Activated CD8-positive, alpha-beta memory T cell treated with anti-CD3 and anti-CD28 coated beads, Interleukin-2, amount 50 U/mL, for 1 hour (primary cell): ENCODE data around the gene RAB3A.
"Not testable (repeated sequence)": the region's sequence is repeated elsewhere in the genome, so short reads cannot be mapped to it uniquely, and the experiment has no call there.

Experiments used
- DNase-seq: peaks from one replicate; pipeline ENCODE4 v3.0.0-alpha.2; 2020; ENCODE audit errors: extremely low read depth

The RAB3A gene

DNA sequence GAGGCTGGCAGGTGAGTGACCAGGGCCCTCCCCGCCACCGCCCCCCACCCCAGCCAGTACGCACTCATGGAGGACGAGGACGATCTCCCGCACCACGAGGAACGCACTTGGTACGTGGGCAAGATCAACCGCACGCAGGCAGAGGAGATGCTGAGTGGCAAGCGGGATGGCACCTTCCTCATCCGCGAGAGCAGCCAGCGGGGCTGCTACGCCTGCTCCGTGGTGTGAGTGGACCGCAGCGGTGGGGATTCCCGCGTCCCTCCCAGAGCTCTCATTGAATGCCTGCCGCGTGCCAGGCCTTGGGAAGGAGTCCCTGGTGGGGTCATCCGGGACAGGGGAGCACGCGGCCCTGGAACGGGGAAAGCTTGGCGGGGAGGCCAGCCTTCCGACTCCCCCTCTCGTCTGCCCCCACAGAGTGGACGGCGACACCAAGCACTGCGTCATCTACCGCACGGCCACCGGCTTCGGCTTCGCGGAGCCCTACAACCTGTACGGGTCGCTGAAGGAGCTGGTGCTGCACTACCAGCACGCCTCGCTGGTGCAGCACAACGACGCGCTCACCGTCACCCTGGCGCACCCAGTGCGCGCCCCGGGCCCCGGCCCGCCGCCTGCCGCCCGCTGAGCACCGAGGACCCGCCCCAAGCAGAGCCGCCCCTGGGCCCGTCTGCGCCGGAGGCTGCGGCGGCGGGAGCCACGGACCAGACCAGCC is 35.0 kb downstream of the RAB3A start:
- no peak for DNase-seq

DNA sequence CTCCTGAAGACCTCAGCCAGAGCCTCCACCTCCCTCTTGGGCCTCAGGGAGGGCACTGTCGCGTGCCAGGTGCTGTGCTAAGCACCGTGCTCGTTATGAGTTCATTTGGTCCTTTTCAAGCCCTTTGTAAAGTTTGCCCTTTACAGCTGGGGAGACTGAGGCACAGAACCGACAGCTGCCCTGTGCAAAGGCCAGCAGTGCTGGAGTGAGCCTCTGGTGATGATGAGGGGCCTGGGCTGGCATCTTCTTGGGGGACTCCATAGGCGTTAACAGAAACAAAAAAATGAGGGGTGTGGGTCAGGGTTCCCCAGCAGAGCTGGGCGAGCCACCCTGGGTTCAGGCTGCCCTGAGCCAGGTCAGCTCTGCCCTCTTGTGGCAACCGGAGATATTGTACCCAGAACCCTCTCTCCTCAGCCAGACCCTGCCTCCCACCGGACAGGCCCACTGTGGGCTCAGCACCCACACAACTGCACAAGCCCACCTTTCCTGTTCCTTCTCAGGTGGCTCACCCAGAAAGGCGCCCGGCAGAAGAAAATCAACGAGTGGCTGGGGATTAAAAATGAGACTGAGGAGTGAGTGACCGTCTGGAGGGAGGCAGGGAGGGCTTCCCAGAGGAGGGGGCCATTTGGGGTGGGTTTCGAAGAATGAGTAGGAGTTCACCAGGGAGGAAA is 35.7 kb downstream of the RAB3A start:
- no peak for DNase-seq

DNA sequence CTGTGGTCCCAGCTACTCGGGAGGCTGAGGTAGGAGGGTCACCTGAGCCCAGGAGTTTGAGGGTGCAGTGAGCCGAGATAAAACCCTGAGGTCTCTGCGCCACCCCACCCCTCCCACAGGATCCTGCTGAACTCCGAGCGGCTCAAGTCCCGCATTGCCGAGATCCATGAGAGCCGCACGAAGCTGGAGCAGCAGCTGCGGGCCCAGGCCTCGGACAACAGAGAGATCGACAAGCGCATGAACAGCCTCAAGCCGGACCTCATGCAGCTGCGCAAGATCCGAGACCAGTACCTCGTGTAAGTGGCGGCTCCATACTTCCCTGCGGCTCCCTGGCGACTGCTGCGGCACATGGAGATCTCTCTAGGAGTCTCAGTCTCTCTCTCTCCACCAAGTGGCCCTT is 36.8 kb downstream of the RAB3A start:
- DNase-seq = no peak

DNA sequence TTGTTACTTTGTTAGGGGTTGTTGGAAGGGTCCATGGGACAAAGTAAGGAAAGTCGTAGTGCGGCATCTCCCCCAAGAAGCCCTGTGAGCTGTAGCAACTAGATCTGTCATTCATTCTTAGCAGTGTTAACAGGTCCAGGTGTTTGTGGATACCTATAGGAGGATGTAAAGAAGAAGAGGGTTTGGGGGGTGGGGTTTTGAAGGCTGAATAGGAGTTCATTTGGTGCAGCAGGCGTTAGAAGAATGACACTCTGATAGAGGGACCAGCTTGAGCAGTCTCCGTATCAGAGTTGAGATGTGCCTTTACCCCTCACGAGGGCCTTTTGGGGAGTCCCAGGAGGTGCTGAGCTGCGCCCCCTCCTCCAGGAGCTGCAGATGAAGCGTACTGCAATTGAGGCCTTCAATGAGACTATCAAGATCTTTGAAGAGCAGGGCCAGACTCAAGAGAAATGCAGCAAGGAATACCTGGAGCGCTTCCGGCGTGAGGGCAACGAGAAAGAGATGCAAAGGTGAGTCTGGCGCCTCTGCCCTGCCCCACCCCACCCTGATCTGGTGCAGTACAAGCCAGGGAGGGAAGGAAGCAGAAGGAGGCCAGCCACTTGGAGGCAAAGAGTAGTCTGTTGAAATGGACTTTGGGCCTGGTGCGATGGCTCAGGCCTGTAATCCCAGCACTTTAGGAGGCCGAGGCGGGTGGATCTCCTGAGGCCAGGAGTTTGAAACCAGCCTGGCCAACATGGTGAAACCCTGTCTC is 37.9 kb downstream of the RAB3A start:
- no peak for DNase-seq

DNA sequence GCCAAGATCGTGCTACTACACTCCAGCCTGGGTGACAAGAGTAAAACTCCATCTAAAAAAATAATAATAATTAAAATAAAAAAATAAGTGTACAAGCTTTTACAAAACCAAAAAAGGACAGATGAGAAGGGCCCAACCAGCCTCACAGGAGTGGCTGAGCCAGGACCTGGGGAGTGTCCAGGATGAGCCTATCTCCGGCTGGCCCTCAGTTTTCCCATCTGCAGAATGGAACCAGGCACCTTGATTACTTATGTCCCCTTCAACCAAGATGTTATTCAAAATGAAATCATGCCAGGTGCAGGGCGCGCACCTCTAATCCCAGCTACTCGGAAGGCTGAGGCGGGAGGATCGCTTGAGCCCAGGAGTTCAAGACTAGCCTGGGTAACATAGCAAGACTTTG is 39.8 kb downstream of the RAB3A start:
- no peak for DNase-seq

DNA sequence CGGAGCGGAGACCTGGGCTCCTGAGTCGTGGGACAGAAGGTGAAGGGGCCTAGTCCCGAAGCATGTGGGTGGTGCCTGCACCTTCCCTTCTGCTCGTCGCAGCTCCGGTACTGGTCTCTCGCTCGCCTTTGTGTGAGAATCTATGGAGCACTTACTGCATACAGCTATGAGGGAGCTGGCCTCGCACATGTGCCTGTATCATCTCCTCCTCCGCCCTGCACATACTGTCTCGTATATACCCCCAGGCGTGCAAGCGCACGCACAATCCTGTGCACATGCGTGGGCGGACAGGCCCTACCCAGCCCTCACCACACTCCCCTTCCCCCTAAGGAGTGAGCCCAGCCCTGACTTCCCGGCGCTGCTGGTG is 42.2 kb downstream of the RAB3A start:
- DNase-seq = no peak

DNA sequence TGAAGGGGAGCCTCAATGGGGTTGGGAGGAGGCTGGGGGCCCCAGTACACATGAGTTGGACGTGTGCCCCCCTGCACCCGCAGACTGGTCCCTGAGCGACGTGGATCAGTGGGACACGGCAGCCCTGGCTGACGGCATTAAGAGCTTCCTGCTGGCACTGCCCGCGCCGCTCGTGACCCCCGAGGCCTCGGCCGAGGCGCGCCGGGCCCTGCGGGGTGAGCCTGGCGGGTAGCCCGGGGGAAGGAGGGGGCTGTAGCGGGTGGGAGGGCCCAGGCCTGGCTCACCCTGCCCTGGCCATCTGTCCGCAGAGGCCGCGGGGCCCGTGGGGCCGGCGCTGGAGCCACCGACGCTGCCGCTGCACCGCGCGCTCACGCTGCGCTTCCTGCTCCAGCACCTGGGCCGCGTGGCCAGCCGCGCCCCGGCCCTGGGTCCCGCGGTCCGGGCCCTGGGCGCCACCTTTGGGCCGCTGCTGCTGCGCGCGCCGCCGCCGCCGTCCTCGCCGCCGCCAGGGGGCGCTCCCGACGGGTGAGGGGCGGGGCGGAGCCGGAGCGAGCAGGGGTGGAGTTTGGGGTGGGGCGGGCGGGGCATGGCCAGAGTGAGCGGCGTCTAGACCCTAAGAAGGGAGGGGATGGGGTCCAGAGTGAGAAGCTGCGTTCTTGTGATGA is 42.7 kb downstream of the RAB3A start:
- no peak for DNase-seq

DNA sequence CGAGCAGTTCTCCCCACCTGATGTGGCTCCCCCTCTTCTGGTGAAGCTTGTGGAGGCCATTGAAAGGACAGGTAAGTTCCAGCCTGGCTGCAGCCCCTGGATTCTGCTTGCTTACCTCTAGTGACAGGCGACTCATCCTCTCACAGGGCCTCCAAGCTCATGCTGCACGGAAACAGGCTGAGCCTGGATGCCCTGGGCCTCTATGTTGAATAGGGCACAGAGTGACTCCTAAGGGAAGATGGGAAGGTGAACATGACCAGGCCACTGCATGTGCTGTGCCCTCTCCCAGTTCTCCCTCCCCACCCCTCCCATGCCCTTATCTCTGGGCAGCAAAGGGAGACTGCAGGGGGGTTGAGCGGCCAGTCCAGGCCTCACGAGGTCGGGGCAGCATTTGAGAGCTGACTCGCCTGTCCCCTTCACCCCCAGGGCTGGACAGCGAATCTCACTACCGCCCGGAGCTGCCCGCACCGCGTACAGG is 43.3 kb downstream of the RAB3A start:
- DNase-seq = no peak

DNA sequence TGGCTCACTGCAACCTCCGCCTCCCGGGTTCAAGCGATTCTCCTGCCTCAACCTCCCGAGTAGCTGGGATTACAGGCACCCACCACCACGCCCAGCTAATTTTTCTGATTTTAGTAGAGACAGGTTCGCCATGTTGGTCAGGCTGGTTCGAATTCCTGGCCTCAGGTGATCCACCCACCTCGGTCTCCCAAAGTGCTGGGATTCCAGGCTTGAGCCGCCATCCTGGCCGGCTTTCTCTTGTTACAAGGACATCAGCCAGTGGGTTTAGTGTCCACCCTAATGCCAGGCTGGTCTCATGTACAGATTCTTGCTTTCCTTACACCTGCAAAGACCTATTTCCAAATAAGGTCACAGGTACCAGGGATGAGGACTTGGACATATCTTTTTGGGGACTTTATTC is 44.0 kb downstream of the RAB3A start:
- DNase-seq = no peak

DNA sequence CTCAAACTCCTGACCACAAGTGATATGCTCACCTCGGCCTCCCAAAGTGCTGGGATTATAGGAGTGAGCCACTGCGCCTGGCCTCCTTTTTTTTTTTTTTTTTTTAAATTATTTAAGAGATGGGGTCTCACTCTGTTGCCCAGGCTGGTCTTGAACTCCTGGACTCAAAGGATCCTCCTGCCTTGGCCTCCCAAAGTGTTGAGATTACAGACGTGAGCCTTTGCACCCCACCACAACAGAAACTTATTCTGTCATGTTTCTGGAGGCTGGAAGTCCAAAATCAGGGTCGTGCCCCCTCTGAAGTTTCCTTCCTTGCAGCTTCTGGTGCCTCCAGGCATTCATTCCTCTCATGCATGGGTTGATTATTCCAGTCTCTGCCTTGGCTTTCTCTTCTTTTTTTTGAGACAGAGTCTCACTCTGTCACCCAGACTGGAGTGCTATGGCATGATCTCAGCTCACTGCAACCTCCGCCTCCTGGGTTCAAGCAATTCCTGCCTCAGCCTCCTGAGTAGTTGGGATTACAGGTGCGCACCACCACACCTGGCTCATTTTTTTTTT is 44.7 kb downstream of the RAB3A start:
- DNase-seq = not testable (repeated sequence)

DNA sequence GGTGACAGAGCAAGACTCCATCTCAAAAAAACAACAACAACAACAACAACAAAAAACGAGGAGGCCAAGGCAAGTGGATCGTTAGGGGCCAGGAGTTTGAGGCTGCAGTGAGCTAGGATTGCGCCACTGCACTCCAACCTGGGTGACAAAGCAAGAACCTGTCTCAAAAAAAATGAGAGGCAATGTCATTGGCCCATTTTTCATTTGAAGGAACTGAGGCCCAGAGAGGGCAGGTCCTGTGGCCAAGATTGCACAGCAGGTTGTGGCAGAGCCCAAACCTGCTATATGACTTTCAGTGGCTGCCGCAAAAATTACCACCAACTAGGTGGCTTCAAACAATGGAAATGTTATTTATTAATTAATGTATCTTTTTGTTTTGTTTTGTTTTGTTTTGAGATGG is 45.4 kb downstream of the RAB3A start:
- DNase-seq = no peak

DNA sequence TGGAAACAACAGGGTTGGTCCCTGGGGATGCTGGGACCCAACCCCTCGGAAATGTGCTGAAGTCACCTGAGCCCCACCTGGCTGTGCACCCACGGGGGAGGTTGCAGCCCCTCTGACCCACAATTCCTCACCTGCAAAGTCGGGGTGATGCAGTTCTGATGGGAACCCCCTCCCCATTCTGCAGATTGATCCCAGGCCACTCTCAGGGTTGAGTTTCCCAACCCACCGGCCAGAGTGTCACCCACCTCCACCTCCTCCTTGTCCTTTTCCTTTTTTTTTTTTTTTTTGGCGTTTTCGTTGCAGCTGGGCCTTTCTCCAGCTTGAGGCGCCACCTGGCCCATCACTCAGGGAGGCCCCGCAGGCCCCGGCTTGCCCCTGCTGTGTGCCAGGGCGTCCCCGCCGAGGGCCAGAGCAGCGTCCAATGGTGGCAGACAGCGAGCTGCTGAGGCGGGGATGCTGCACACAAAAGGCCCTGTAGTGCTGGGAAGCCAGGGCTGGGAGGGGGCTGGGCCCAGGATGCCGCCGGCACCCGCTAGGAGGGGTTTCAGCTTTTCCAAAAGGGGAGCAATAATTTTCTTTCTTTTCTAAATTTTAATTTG is 46.3 kb downstream of the RAB3A start:
- no peak for DNase-seq

DNA sequence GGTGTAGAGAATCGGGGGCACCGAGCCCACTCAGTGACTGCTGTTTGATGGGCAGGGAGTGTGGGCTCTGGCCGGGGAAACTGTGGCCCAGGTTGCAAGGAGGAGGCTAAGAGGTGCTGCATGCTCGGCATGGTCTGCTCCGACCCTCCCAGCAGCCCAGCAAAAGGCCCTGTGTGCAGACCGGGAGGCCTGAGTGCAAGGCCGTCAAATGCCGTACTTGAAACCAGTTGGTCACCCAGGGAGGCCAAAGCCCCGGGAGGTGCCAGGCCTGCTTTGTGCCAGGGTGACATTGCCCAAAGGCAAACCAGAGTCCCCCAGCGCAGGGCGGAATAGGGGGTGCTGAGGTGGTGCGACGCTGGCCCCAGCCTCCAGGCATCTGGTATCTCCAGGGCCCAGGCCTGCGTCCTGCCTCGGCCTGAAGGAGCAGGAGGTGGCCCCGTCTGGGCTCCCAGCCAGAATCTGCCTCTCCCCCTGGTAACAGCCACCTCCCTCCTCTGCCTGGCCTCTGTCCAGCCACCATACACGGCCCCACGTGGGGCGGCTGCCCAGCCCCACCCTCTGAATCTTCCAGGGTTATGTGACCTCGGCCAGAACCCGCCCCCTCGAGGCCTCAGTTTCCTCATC is 46.9 kb downstream of the RAB3A start:
- DNase-seq = no peak

DNA sequence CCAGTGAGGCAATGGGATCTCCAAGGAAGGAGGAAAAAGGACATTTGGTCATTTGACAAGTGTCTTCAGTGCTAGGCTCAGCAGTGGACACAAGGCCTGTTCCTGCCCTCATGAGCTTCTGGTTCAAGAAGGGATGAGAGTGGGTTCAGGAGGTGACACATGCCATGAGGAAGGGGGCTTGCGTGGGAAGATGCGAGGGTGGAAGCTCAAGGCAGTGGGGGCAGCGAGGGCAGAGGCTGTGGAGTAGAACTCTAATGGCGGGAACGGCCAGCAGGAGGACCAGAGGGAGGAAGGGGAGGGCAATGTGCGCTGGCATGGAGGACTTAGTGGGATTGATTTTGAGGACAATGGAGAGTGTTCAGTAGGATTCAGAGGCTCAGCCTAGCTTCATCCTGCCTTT is 47.6 kb downstream of the RAB3A start:
- DNase-seq = no peak

DNA sequence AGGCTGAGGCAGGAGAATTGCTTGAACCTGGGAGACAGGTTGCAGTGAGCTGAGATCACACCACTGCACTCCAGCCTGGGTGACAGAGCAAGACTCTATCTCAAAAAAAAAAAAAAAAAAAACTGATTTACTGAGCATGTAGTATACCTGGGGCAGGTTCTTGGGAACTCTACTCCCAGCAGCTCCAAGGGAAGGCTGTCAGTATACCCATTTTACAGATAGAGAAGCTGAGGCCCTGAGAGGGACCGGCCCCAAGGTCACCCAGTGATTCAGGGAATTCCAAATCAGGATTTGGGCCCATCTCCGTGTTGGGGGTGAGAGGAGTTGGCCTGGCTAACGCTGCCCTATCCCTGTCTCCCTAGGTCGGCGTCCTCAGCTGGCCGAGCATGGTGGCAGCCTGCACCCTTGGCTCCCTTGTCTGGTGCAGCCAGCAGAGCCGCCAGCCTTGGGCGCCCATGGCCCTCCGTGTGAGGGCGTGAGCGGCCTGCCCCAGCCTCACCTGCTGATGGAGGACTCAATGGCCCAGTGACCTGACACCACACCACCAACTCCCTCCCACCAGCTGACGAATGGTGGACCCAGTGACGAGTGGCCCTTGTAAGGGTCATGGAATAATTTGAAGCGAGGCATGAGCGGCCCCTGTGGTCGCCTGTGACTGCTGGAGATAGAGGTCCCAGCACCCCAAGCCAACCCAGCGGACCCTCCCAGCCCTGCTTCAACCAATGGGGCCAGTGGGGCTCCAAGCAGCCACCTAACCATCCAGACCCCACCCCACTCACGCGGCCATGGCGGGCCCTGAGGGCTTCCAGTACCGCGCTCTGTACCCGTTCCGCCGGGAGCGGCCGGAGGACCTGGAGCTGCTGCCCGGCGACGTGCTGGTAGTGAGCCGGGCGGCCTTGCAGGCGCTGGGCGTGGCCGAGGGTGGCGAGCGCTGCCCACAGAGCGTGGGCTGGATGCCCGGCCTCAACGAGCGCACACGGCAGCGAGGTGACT is 48.5 kb downstream of the RAB3A start:
- no peak for DNase-seq

DNA sequence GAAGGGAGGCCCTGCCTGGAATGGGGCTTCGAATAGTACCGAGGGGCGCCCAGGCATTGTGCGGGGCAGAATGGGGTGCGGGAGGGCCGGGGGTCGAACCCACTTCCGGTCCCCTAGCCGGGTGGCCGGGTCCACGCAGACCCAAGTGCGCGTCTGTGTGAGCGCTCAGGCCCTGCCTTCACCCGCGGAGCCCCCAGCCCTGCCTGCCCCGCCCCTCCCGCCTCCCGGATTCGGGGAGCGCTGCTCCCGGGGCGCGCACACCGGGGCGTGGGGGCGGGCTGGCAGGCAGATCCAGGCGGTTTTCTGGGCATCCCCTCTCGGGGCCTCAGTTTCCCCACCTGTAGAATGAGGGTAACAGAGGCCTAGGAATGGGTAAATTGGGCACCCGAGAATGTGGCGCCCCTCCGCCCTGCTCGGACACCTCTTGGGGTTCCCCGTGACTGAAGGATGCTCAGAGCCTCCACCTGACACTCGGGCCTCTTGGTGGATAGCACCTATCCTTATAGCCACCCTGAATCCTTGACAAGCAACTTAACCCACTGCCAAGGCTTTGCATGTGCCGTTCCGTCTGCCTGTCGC is 50.2 kb downstream of the RAB3A start:
- DNase-seq = no peak

DNA sequence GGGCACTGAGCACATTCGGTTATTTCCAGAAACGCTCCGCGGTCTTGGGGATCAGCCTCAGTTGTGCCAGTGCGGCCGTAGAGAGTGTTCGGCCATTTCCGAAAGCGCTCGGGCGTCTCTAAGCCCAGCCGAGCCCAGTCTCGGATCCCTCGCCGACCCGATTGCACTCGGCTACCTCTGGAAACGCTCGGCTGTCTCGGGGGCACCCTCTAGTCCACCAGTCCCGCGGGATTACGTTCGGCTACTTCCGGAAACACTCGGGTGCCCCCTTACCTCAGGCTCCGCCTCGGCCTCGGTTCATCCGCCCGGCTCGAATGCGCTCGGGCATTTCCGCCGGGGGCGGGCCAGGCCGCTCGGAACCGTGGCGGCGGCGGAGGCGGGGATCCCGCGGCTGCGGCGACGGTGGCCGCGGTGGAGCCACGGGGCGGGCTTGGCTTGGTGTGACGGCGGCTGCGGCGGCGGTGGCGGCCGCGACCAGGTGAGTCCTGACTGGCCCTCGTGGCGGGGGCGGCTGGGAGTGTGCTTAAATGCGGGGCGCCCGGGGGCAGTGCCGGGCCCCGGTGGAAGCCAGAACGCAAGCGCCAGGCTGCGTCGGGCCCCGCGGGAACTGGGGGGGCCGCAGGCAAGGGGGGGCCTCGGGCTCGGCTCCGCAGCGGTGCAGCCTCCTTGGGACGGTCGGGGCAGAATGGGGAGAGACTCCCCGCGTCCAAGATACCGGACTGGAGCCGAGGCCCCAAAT is 50.9 kb downstream of the RAB3A start, which contains the start of gene PIK3R2:
PIK3R2 (plus strand) TSS at position 347 of the 739 bp plus-strand sequence. CDS start 2,717 bp downstream, outside the sequence.
- peak; percentile 98 for DNase-seq

DNA sequence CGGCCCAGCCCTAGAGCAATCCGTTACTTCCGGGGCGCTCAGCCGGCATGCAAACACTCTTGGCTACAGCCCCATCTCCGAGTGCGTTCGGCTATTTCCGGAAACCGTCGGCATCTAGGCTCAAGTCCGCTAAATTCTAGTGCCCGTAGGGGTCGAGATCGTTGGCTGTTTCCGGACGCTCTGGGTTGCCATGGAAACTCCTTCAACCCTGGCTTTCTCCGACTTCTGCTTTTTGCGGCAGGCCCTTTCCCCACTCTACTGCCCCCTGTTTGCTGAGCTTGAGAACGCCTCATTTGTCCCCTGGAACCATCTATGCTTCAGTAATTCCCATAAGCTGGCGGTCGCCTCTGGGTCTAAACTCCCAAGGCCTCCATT is 51.4 kb downstream of the RAB3A start:
- peak; percentile 90 for DNase-seq
